GM06990 (cell line): ENCODE results near the gene DOCK2.

Experiments used
- DNase-seq: peaks from one replicate; pipeline ENCODE4 v3.0.0-alpha.2; 2011; ENCODE audit not compliant: insufficient read length; ENCODE audit errors: extremely low read depth
- H3K27me3 ChIP-seq: replicated peaks from 2 replicates; pipeline ENCODE4 v1.6.0; 2011; ENCODE audit warnings: low read length; ENCODE audit not compliant: control insufficient read depth, insufficient read depth
- H3K36me3 ChIP-seq: 2 replicates; pipeline ENCODE4 v1.5.1; 2011; ENCODE audit warnings: low read length; ENCODE audit not compliant: control insufficient read depth, insufficient read depth
- H3K4me3 ChIP-seq: replicated peaks from 2 replicates; pipeline ENCODE4 v1.5.1; 2011; ENCODE audit warnings: low read depth, mild to moderate bottlenecking, control low read depth, low read length
- TF ChIP-seq, protein P1 (sequence below): IDR thresholded peaks from 2 replicates; pipeline ENCODE4 v1.5.1; 2011; ENCODE audit warnings: low read length, control low read depth, mild to moderate bottlenecking, inconsistent platforms; ENCODE audit not compliant: insufficient read depth, poor library complexity, severe bottlenecking

DOCK2 gene

DNA sequence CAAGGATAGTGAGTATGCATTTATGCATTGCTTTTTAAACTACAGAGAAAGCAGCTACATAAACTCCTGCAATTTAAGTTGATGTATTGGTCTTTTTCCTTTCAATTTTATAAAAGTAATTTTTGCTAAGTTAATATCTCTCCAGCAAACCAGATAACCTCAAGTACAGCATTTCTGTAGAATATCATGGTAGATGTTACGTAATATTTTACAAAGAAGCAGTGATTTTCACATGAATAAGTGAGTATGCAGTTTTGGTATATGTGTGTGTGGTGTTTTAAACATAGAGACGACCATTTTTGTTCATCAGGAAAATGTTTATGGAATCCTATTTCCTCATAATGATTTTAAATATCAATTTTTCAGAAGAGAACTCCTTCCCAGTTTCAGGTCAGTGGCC lies 224.4 kb downstream of the DOCK2 start:
- Histone ChIP-seq H3K27me3 (no peaks in the 10 kb centered on the region), H3K36me3 (no peaks in the 10 kb centered on the region; the same call in none of the 2 replicates), H3K4me3 (no peak overlapping the region)
- no peak for DNase-seq
- TF ChIP-seq, protein P1, sequence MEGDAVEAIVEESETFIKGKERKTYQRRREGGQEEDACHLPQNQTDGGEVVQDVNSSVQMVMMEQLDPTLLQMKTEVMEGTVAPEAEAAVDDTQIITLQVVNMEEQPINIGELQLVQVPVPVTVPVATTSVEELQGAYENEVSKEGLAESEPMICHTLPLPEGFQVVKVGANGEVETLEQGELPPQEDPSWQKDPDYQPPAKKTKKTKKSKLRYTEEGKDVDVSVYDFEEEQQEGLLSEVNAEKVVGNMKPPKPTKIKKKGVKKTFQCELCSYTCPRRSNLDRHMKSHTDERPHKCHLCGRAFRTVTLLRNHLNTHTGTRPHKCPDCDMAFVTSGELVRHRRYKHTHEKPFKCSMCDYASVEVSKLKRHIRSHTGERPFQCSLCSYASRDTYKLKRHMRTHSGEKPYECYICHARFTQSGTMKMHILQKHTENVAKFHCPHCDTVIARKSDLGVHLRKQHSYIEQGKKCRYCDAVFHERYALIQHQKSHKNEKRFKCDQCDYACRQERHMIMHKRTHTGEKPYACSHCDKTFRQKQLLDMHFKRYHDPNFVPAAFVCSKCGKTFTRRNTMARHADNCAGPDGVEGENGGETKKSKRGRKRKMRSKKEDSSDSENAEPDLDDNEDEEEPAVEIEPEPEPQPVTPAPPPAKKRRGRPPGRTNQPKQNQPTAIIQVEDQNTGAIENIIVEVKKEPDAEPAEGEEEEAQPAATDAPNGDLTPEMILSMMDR = no peak

GRCh38 chr5:169861934-169862333 lies 224.9 kb downstream of the DOCK2 start:
- TF ChIP-seq, protein P1 = no peak
- no peak overlapping the region for H3K4me3 ChIP-seq
- no peak for DNase-seq
- H3K36me3 ChIP-seq = peaks cover 3% of the 10 kb centered on the region
- no peaks in the 10 kb centered on the region for H3K27me3 ChIP-seq

- H3K36me3 ChIP-seq = peaks cover 3% of the 10 kb centered on the region
- DNase-seq = no peak
- H3K4me3 ChIP-seq = no peak overlapping the region
- TF ChIP-seq, protein P1 = no peak
- H3K27me3 ChIP-seq = no peaks in the 10 kb centered on the region
These were observed 225.3 kb downstream of the DOCK2 start for GRCh38 chr5:169862391-169862811.

GRCh38 chr5:169864483-169864882 lies 227.4 kb downstream of the DOCK2 start:
- no peak for DNase-seq
- H3K36me3 ChIP-seq = peaks cover 5% of the 10 kb centered on the region
- TF ChIP-seq, protein P1 = no peak
- H3K4me3 ChIP-seq = no peak overlapping the region
- no peaks in the 10 kb centered on the region for H3K27me3 ChIP-seq

GRCh38 chr5:169867347-169867746 lies 230.3 kb downstream of the DOCK2 start:
- TF ChIP-seq, protein P1 = no peak
- Histone ChIP-seq H3K4me3 (no peak overlapping the region), H3K36me3 (peaks cover 5% of the 10 kb centered on the region), H3K27me3 (no peaks in the 10 kb centered on the region)
- no peak for DNase-seq

DNA sequence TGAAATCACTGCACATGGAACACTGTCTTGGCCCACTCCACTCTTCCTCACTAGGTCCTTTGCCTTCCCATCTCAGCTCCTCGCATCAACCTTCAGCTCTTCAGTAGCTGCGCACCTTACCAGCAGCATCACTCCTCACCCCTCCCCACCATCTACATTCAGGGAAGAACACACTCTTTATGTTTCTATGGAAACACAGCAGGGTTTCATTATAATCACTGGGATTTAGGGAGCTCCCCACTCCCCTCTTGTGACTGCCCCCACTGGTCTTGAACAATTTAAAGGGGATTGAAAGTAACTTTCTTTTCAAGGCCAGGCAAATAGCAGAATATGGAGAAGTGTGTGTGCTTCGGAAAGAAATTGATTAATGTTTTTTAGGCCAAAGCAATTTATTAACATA lies 232.0 kb downstream of the DOCK2 start:
- Histone ChIP-seq H3K36me3 (peaks cover 5% of the 10 kb centered on the region), H3K4me3 (no peak overlapping the region), H3K27me3 (no peaks in the 10 kb centered on the region)
- DNase-seq = no peak
- TF ChIP-seq, protein P1 = no peak
